B cell (primary cell): ENCODE data around the gene KCNQ5.

Experiments
- CTCF ChIP-seq: fragments of 200-600 bp; IDR thresholded peaks from one replicate; pipeline ENCODE4 v1.8.0; 2022; ENCODE audit warnings: antibody characterized with exemption, mild to moderate bottlenecking
- EZH2 ChIP-seq: IDR thresholded peaks from 2 replicates; pipeline ENCODE4 v1.6.1; 2012; ENCODE audit warnings: borderline replicate concordance, low read depth, mild to moderate bottlenecking, moderate library complexity, low read length; ENCODE audit not compliant: insufficient read depth, poor library complexity, severe bottlenecking

DNA sequence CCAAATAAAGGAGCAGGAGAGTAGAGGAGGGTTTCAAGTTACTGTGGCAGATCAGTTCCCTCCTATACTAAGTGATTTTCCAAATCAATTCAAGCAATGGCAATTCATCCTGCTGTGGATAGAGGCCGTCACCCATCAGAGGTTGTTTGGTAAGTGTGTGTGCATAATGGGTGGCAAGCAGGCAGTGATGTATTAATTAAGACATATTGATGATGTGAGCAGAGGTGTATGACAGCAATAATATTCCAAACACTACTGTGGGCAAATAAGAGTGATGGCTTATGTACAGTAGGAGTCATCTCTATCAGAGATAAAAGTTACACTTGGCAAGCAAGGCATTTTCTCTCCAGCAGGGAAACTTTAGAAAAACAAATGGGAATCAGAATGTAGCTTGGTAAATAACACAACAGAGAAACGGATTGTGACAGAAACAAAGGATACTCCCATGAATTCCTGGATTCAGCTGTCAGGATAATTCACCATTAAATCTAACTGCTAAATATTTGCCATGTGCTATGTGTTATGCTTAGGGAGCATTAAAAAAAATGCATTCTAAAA lies 407.1 kb downstream of the KCNQ5 start:
- no peak for TF ChIP-seq CTCF
- no peak for TF ChIP-seq EZH2
